Parathyroid adenoma (tissue), 2 donors: ENCODE results near the gene AMBP.

Source experiments
- H2AFZ ChIP-seq: fragments of 300-600 bp; sonication (generic); one replicate; pipeline ENCODE4 v1.7.0; 2017; ENCODE audit warnings: antibody characterized with exemption, mild to moderate bottlenecking
- H3K27ac ChIP-seq: fragments of 300-600 bp; sonication (generic); one replicate; pipeline ENCODE4 v1.7.0; 2017
- H3K27me3 ChIP-seq: fragments of 300-600 bp; sonication (generic); one replicate; pipeline ENCODE4 v1.7.0; 2017; ENCODE audit warnings: low read length; ENCODE audit not compliant: control insufficient read depth, insufficient read depth
- H3K36me3 ChIP-seq: fragments of 300-600 bp; sonication (generic); one replicate; pipeline ENCODE4 v1.7.0; 2017; ENCODE audit warnings: low read length; ENCODE audit not compliant: control insufficient read depth, insufficient read depth
- H3K4me1 ChIP-seq: fragments of 300-600 bp; sonication (generic); one replicate; pipeline ENCODE4 v1.7.0; 2017; ENCODE audit warnings: control low read depth
- H3K4me2 ChIP-seq: fragments of 300-600 bp; sonication (generic); one replicate; pipeline ENCODE4 v1.7.0; 2017; ENCODE audit warnings: low read length
- H3K4me3 ChIP-seq: fragments of 300-600 bp; sonication (generic); one replicate; pipeline ENCODE4 v1.7.0; 2017; ENCODE audit warnings: low read depth, low read length
- H3K79me2 ChIP-seq: fragments of 300-600 bp; sonication (generic); one replicate; pipeline ENCODE4 v1.7.0; 2017; ENCODE audit warnings: control low read depth
- H3K9ac ChIP-seq: fragments of 300-600 bp; sonication (generic); one replicate; pipeline ENCODE4 v1.7.0; 2017; ENCODE audit warnings: mild to moderate bottlenecking
- H3K9me3 ChIP-seq: fragments of 300-600 bp; sonication (generic); one replicate; pipeline ENCODE4 v1.7.0; 2017; ENCODE audit warnings: low read length; ENCODE audit not compliant: control insufficient read depth
- TF ChIP-seq, protein P1 (sequence below): fragments of 300-600 bp; sonication (generic); IDR thresholded peaks from one replicate; pipeline ENCODE4 v1.7.0; 2017; ENCODE audit warnings: antibody characterized with exemption, mild to moderate bottlenecking
- donor health status: primary hyperparathyroidism.

AMBP gene

DNA sequence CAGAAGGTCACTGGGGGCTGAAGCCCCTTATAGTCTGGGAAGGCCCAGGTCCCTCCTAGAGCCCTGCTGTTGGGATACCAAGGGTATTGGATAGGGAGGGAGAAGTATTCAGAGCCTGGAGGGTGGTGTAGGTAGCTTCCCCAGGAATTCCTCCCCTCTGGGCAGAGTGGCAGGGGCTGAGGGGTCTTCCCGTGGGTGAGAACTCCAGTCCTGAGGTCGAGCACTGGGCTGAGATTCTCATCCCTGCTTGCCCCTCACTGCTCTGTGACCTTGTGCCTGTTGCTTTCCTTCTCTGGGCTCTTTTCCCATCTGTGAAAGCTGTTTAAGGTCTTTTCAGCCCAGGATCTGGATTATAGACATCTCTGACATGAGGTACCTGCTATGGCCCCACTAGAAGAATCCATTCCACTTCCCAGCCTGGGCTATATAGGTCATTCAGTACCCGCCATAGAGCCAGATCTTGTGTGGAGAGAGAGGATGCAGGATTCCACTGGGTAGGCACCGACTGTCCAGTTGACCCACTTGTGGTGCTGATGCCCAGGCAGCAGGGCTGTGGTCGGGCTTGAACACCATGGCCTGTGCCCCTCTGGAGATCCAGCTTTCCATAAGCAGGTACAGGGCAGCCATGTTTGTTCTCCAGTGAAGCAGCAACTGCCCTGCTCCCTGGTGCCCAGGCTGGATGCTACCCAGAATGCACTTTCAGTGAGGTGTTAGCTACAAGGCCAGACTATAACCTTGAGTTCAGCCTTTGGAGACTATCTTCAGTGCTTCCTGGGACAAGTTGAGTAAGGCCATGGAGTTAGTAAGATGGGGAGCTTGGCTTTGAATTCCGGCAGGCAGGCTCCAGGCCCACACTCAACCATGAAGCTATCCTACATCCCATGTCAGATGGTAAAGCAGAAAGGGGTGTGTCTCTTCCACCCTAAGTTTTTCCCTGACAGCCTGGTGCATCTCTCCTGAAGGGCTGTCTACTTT lies 60.1 kb downstream of the AMBP start:
- no peak overlapping the region for H3K27ac ChIP-seq
- no peaks in the 10 kb centered on the region for H3K36me3 ChIP-seq
- H3K27me3 ChIP-seq: no peaks in the 10 kb centered on the region
- no peaks in the 10 kb centered on the region for H3K9me3 ChIP-seq
- no peaks in the 10 kb centered on the region for H3K79me2 ChIP-seq
- no peak overlapping the region for H2AFZ ChIP-seq
- no peaks in the 10 kb centered on the region for H3K4me1 ChIP-seq
- H3K9ac ChIP-seq: no peak overlapping the region
- no peak overlapping the region for H3K4me3 ChIP-seq
- TF ChIP-seq, protein P1, sequence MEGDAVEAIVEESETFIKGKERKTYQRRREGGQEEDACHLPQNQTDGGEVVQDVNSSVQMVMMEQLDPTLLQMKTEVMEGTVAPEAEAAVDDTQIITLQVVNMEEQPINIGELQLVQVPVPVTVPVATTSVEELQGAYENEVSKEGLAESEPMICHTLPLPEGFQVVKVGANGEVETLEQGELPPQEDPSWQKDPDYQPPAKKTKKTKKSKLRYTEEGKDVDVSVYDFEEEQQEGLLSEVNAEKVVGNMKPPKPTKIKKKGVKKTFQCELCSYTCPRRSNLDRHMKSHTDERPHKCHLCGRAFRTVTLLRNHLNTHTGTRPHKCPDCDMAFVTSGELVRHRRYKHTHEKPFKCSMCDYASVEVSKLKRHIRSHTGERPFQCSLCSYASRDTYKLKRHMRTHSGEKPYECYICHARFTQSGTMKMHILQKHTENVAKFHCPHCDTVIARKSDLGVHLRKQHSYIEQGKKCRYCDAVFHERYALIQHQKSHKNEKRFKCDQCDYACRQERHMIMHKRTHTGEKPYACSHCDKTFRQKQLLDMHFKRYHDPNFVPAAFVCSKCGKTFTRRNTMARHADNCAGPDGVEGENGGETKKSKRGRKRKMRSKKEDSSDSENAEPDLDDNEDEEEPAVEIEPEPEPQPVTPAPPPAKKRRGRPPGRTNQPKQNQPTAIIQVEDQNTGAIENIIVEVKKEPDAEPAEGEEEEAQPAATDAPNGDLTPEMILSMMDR: no peak
- H3K4me2 ChIP-seq: no peak overlapping the region

DNA sequence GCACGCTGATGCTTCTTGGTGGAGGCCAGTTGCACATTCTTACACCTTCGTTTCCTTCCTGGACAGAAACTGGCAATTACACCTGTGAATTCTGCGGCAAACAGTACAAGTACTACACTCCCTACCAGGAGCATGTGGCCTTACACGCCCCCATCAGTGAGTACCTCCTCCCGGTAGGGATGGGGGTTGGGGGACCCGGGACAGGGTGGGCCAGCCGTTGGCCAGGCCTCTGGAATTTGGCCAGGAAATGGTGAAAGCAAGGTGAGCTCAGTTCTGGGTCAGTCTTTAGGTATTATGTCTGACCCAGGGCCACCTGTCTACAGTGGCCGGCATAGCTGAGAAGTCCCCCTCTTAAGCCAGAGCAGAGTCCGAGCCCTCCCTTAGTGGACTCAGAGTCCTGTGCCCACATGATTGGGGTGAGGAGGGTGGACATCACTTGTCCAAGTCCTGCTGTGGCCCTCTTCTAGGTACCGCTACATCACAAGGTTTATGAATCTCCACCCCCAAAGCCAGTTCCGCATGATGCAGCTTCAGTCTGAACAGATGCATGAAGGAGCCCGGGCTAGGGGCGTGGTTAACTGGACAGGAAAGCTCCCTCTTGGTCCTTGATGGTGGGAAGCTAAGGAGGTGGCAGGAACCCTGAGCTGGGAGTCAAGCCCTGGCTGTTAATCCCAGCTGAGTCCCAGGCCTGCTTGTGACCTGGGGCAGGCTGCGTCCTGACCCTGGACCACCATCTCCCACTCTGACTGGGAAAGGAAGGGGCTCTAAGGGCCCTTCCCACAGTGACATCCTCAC lies 61.3 kb downstream of the AMBP start:
- Histone ChIP-seq H3K4me3 (no peak overlapping the region), H2AFZ (no peak overlapping the region), H3K27me3 (no peaks in the 10 kb centered on the region), H3K9me3 (no peaks in the 10 kb centered on the region), H3K4me2 (no peak overlapping the region), H3K27ac (no peak overlapping the region), H3K36me3 (no peaks in the 10 kb centered on the region), H3K9ac (no peak overlapping the region), H3K4me1 (no peaks in the 10 kb centered on the region), H3K79me2 (no peaks in the 10 kb centered on the region)
- TF ChIP-seq, protein P1: no peak

DNA sequence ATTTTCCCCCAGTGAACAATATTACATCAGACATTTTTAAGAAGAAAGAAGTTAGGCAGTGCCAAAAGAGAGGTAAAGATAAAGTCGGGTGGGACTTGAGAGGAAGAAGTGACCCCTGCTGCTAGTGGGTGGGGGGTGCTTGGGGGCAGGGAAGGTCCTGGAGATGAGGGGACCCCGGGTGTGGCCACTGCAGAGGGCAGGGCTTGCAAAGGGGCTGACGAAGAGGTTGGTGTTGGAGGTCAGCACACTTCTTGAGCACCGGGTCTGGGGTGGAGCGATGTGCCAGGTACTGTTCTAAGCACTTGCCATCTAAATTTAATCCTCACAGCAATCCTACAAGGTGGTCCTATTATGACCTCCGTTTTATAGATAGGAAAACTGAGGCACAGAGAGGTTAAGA lies 62.0 kb downstream of the AMBP start:
- Histone ChIP-seq H2AFZ (no peak overlapping the region), H3K27me3 (no peaks in the 10 kb centered on the region), H3K27ac (no peak overlapping the region), H3K9me3 (no peaks in the 10 kb centered on the region), H3K79me2 (no peaks in the 10 kb centered on the region), H3K4me2 (no peak overlapping the region), H3K9ac (no peak overlapping the region), H3K4me1 (no peaks in the 10 kb centered on the region), H3K36me3 (no peaks in the 10 kb centered on the region), H3K4me3 (no peak overlapping the region)
- TF ChIP-seq, protein P1: no peak

DNA sequence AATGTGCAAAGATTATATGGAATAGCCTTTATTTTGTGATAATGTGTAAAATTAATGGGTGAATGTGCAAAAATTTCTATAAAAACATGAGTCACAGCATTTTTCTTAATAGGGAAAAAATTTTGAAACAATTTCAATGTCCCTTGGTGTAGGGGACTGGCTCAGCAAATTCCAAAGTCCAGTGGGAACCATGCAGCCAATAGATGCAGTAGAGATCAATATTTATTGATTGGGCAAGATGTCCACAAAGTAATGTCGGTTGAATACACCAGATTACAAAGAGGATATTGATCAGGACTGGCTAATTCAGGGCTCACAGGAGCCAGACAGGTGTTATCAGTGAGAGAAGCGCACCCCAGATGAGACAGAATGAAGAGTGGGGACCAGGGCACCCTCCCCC lies 62.5 kb downstream of the AMBP start:
- no peak overlapping the region for H3K27ac ChIP-seq
- H3K79me2 ChIP-seq: no peaks in the 10 kb centered on the region
- H3K9ac ChIP-seq: no peak overlapping the region
- no peak overlapping the region for H2AFZ ChIP-seq
- no peaks in the 10 kb centered on the region for H3K27me3 ChIP-seq
- H3K4me3 ChIP-seq: no peak overlapping the region
- no peak overlapping the region for H3K4me2 ChIP-seq
- H3K9me3 ChIP-seq: no peaks in the 10 kb centered on the region
- no peaks in the 10 kb centered on the region for H3K36me3 ChIP-seq
- TF ChIP-seq, protein P1: no peak
- H3K4me1 ChIP-seq: no peaks in the 10 kb centered on the region
